Germinal center (tissue), 1 donor: Measurements from ENCODE around the gene APCDD1.
"Not testable (repeated sequence)": the region's sequence is repeated elsewhere in the genome, so short reads cannot be mapped to it uniquely, and the experiment has no call there.

Experiments used
- DNase-seq: peaks from one replicate; pipeline ENCODE4 v3.0.0; 2012; ENCODE audit warnings: mixed read lengths, low spot score

Gene APCDD1

DNA sequence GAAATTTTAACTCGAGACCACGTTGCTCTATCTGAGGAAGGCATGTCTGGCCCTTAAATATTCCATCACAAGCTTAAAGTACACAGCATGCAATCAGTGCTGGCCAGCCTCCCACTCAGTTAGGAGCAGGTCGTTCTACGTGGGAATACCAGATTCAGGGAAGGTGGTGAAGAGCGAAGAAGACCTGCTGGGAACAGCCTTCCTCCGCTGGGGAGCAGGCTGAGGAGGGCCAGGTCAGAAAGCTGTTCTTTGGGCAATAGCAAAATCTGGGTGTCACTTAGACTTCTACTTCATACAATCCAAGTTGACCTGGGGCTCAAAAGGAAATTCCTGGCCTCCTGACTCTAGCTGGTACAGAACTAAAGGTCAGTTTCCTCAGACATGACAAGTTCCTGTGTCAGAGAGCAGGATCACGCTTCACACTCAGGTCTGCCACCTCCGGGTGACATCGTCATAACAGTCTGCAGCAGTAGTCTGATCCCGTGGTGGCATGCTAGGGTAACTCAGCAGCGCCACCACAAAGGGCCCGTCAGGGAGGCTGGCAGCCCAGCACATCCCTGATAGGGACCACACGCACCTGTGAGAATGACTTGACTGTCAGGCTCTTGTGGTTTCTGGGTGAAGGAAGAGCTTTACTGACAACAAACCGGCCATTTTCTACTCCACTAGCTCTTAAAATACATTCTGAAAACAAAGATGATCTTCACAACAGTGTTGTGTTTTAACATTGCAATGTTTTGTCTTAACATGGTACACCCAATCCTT is 36.1 kb downstream of the APCDD1 start:
- peak; percentile 92 for DNase-seq

- DNase-seq: no peak
These were observed 41.5 kb downstream of the APCDD1 start for GRCh38 chr18:10495936-10496335.

DNA sequence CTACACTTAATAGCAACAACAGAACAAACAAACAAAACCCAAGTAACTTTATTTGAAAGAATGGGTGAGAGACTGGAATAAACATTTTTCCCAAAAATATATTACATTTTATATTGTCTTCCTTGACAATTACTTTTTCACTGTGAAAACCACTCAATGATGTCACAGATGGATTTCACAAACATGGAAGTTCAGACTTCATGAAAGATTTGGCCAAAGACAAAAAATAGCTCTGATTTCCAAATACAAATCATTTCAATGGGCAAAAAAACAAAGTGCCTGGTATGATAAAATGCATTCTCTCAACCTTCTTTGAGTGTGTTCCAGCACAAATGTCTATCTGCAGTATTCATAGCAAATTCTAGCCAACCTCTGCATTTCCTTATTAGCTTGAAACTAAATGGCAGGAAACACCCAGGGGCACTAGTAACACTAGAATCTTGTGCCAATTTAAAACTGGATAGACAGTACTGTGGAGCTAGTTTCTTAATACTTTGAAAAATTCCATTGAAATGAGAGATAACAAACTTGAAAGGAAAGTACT is 42.8 kb downstream of the APCDD1 start:
- DNase-seq: no peak

DNA sequence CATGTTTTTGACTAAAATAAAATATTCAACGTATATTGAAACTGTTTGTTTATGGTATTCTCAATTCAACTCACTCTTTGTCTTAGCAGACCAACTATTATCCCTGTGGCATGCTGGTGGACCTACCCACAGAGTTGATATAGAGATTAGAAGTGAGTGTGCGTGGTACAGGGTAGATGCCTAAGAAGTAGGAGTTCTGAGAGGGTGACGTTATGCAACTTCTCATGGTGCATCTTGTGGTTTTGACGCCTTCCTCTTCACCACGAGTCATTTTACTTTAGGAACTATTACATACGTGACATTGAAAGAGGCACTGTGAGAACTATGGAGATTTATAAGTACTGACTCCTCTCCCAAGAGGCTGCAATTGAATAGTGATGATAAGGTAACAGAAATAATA is 44.8 kb downstream of the APCDD1 start:
- no peak for DNase-seq

DNA sequence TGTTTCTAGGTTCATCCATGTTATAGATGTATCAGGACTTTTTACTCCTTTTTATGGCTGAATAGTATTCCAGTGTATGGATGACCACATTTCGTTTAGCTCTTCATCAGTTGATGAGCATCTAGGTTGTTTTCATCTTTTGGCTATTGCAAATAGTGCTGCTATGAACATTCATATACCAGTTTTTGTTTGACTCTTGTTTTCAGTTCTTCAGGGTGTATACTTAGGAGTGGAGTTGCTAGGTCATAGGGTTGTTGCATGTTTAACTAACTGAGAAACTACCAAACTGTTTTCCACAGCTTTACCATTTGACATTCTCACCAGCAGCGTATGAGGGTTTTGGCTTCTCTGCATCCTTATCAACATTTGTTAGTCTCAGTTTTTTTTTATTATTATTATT is 45.6 kb downstream of the APCDD1 start:
- DNase-seq: no peak

DNA sequence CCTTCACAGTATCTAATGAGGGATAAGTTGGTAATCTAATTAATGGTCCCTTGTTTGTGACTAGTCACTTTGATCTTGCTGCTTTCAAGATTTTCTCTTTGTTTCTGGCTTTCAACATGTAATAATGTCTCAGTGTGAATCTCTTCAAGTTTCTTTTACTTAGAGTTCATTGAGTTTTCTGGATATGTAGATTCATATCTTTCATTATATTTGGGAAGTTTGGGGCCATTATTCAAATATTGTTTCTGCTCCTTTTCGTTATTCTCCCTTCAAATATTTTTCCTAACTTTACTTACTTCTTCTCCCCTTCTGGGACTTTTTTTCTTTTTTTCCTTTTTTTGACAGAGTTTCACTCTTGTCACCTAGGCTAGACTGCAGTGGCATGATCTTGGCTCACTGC is 50.3 kb downstream of the APCDD1 start:
- DNase-seq: no peak

GRCh38 chr18:10505892-10506291 is 51.5 kb downstream of the APCDD1 start:
- DNase-seq: not testable (repeated sequence)

DNA sequence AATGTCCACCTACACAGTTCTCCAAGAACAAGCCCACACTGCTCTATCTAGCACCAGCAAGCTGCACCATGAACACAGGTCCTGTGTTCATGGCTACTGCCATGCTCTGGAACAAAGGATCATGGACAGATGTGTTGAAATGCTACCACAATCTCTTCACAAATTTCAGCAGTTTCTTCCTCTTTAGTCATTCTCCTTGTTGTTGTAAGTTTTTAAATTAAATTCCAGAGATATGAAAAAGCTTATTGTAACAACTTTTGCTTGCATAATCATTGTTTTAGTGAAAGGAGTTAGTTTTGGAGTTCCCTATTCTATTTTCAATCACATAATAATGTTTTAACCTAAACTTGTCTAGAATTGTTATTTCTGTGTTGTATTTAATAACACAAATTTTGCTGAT is 54.2 kb downstream of the APCDD1 start:
- DNase-seq: no peak

DNA sequence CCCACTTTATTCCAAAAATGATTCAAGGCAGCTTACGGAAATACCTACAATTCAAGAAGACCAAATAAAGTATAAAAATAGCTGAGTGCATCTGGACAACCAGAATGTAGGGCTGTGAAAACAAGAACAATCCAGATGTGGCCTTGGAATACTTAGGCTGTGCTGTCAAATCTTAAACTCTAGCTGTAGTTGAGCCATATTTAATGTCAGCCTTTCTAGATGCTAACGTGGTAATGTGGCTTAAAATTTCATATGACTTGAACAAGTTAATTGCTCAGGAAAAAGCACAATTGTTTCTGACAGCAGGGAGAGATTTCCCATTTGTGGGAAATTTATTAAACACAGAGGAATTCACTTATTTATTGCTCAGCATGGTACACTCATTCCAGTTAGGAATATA is 56.8 kb downstream of the APCDD1 start:
- no peak for DNase-seq

- DNase-seq: no peak
These were observed 59.6 kb downstream of the APCDD1 start for GRCh38 chr18:10514082-10514481.

DNA sequence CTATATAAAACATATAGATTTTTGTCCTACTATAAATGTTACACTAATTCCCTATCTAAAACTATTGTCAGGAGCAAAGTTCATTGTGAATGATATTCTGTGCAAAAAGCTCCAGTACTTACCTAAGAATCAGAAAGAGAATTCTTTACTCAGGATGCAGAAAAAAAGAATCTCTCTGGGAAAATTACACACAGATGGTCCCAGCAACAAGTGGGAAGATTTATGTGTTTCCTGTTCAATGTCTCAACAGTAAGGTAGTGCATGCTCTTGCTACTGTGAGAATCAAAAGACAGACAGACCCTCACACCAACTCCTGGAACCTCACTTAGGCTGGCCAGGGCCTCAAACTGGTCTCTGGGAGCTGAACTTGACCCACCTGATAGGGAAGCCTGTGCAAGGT is 60.2 kb downstream of the APCDD1 start:
- no peak for DNase-seq

GRCh38 chr18:10515456-10515855 is 61.0 kb downstream of the APCDD1 start:
- DNase-seq: no peak

DNA sequence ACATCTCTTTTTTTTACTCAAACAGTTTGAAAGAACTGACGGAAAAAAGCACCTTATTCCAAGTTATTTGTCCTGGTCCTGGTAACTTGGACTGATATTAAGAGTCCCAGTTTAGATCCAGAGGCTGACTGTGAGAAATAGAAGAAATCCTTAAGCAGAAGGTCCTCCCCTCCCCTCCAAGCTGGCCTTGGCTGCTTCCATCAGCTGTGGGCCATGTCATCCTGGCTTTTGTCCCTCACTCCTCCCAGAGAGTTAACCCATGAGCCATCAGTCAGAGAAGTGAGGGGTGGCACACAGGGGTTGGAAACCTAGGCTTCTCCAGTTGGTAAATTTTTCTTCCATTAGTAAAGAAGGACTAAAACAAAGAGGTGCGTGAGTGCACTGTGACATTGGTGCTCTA is 61.6 kb downstream of the APCDD1 start:
- DNase-seq: no peak

DNA sequence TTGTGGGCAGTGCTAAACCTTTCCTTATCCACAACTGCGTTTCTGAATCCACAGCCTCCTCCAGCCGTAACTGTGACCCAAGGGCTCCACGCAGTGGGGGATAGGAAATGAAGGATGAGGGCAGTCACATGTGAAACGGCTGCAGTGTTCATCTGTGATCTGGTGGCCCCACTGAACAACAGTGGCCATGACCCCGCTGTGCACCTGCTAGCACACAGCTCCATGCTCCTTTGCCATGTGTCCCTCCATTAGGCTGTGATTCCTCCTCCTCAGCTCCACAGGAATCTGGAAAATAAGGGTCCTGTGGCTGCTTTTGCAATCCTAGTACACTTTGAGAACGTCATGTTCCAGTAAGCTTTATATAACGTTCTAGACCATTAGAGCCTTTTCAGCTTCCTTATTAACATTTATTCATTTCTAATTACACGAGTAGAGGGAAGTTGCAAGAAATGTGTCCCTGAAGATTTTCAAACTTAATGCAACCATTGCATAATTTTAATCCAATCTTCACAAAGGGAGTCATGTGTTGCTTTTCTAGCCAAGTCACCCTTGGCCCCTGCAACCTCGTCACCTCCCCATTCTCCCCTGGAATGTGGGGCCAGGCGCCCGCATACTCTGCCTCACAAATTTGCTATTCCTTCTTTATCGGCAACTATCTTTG is 64.3 kb downstream of the APCDD1 start:
- DNase-seq: no peak

DNA sequence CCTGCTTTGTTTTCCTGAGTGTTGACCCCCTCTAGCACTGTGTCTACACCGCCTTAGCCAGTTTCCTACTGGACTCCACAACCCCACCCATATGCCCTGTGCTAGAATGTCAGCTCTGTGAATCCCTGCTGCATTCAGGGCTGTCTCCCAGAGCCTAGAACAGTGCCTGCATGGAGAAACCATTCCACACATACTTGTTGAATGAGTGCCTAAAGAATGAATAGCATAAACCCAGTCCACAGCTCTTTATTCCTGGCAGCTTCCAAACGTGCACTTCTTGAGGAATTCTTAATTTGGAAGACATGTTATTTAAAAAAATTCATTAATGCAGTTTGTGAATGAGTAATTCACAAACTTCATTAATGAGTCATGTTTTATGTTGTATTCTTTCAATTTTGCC is 64.9 kb downstream of the APCDD1 start:
- DNase-seq: no peak

- DNase-seq: peak; percentile 73
These were observed 65.8 kb downstream of the APCDD1 start for GRCh38 chr18:10519999-10520935.

- DNase-seq: no peak
These were observed 67.1 kb downstream of the APCDD1 start for GRCh38 chr18:10521566-10521965.

- no peak for DNase-seq
These were observed 68.1 kb downstream of the APCDD1 start for GRCh38 chr18:10522574-10522973.

DNA sequence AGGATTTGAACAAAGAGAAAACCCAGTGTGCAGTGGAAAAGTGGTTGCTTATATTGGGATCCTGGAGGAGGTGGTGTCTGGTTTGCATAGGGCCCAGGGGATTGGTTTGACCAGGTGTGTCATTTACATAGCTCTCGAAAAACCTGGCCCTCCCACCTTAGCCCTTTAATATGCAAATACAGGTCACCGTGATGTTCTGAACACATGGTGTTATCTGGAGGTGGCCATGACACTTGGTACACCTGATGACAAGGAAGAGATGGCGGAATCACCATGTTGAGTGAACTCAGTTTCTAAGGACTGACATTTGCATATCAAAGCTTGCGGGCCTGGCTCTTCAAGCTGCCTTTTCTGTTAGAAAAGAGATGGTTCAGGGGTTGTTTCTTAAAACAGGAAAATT is 69.1 kb downstream of the APCDD1 start:
- DNase-seq: no peak

GRCh38 chr18:10524507-10525370 is 70.3 kb downstream of the APCDD1 start:
- peak; percentile 32 for DNase-seq

- DNase-seq: no peak
These were observed 70.9 kb downstream of the APCDD1 start for GRCh38 chr18:10525371-10525691.
